ENCODE data around the gene ACO2.
A peak's percentile ranks its signal among the peaks of the same experiment; 100 is the strongest.

ACO2 gene

GRCh38 chr22:41528938-41529561 lies 60.1 kb downstream of the ACO2 start:
- DNase-seq = no peak
- H3K36me3 ChIP-seq = peaks cover 89% of the 10 kb centered on the region
- H3K4me1 ChIP-seq = no peaks in the 10 kb centered on the region; the same call in 1 of the 2 replicates
- no peaks in the 10 kb centered on the region for H3K9me3 ChIP-seq
- no peak for TF ChIP-seq CTCF (IDR thresholded peaks at IDR 0.05; ENCODE audit: low read depth, low read length)
- H3K4me3 ChIP-seq (ENCODE audit: low read depth, low read length) = no peak overlapping the region
- no peaks in the 10 kb centered on the region for H3K27me3 ChIP-seq

GRCh38 chr22:41530890-41531714 lies 62.2 kb downstream of the ACO2 start:
- no peak for DNase-seq
- peaks cover 81% of the 10 kb centered on the region for H3K36me3 ChIP-seq
- H3K4me1 ChIP-seq = no peaks in the 10 kb centered on the region; the same call in 1 of the 2 replicates
- no peak for TF ChIP-seq CTCF (IDR thresholded peaks at IDR 0.05; ENCODE audit: low read depth, low read length)
- H3K27me3 ChIP-seq = no peaks in the 10 kb centered on the region
- no peak overlapping the region for H3K4me3 ChIP-seq (ENCODE audit: low read depth, low read length)
- H3K9me3 ChIP-seq = no peaks in the 10 kb centered on the region

GRCh38 chr22:41531715-41532477 lies 63.0 kb downstream of the ACO2 start:
- H3K27me3 ChIP-seq = no peaks in the 10 kb centered on the region
- no peak for DNase-seq
- no peak for TF ChIP-seq CTCF (IDR thresholded peaks at IDR 0.05; ENCODE audit: low read depth, low read length)
- H3K4me1 ChIP-seq = no peaks in the 10 kb centered on the region; the same call in 1 of the 2 replicates
- H3K36me3 ChIP-seq = peaks cover 73% of the 10 kb centered on the region
- H3K9me3 ChIP-seq = no peaks in the 10 kb centered on the region
- H3K4me3 ChIP-seq (ENCODE audit: low read depth, low read length) = no peak overlapping the region

- H3K36me3 ChIP-seq = peaks cover 66% of the 10 kb centered on the region
- peak; percentile 86 for DNase-seq
Observed at GRCh38 chr22:41532908-41533825, 64.2 kb downstream of the ACO2 start.

More at GRCh38 chr22:41532908-41533825, 64.2 kb downstream of the ACO2 start:
- Histone ChIP-seq H3K4me3 (ENCODE audit: low read depth, low read length) (no peak overlapping the region), H3K27me3 (no peaks in the 10 kb centered on the region), H3K9me3 (no peaks in the 10 kb centered on the region), H3K4me1 (no peaks in the 10 kb centered on the region; the same call in 1 of the 2 replicates)
- TF ChIP-seq CTCF (IDR thresholded peaks at IDR 0.05; ENCODE audit: low read depth, low read length) = peak; percentile 91

All from BE2C (cell line).